Ishikawa (cell line): ENCODE results near the gene XDH.

Experiments used
- CREB1 ChIP-seq: IDR thresholded peaks from 2 replicates; pipeline ENCODE4 v1.6.1; 2012; ENCODE audit warnings: low read depth
- EP300 ChIP-seq: IDR thresholded peaks from 2 replicates; pipeline ENCODE4 v1.6.1; 2012; ENCODE audit warnings: borderline replicate concordance
- NFIC ChIP-seq: IDR thresholded peaks from 2 replicates; pipeline ENCODE4 v1.6.1; 2012

DNA sequence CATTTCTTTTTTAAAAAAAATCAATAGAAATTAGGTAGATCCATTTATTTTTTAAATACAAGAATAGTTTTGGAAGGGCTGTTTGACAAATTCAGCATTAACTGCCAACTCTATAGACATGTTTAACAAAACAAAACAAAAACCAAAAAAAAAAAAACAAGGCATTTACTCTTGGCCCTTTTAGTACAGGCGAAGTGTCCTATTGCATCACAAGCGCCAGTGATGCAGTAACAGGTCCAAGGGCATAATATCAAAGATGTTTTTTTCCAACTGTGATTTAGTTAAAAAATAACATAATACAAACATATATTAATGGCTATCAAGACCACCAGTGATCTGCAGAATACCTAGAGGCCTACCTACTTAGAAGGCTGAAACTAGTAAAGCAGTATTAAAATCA, 55.3 kb downstream of the XDH start:
- TF ChIP-seq EP300: no peak
- no peak for TF ChIP-seq CREB1
- no peak for TF ChIP-seq NFIC
